Loucy (cell line): ENCODE results near the gene C5AR2.
"Not testable (repeated sequence)": the region's sequence is repeated elsewhere in the genome, so short reads cannot be mapped to it uniquely, and the experiment has no call there.

Source experiments
- H2AFZ ChIP-seq: fragments of 200-600 bp; sonication (generic); 2 replicates; pipeline ENCODE4 v1.6.0; 2016; ENCODE audit warnings: antibody characterized with exemption, mild to moderate bottlenecking, low read length, moderate library complexity
- H3F3A ChIP-seq: fragments of 200-600 bp; 2 replicates; pipeline ENCODE4 v1.6.0; 2016; ENCODE audit warnings: antibody characterized with exemption, low read depth, mild to moderate bottlenecking
- H3K27me3 ChIP-seq: fragments of 200-600 bp; sonication (generic); 2 replicates; pipeline ENCODE4 v1.6.1; 2014; ENCODE audit warnings: low read length, mild to moderate bottlenecking; ENCODE audit not compliant: insufficient read depth, poor library complexity, severe bottlenecking
- H3K36me3 ChIP-seq: fragments of 200-600 bp; sonication (generic); 2 replicates; pipeline ENCODE4 v1.6.1; 2016; ENCODE audit warnings: low read length; ENCODE audit not compliant: insufficient read depth
- H3K4me1 ChIP-seq: fragments of 200-600 bp; sonication (generic); 2 replicates; pipeline ENCODE4 v1.5.1; 2014; ENCODE audit warnings: low read length, mild to moderate bottlenecking; ENCODE audit not compliant: insufficient read depth, poor library complexity, severe bottlenecking
- H3K4me2 ChIP-seq: fragments of 200-600 bp; sonication (generic); 2 replicates; pipeline ENCODE4 v1.6.0; 2014; ENCODE audit warnings: antibody characterized with exemption, low read length, low read depth, mild to moderate bottlenecking; ENCODE audit not compliant: poor library complexity, severe bottlenecking
- H3K4me3 ChIP-seq: fragments of 200-600 bp; sonication (generic); 2 replicates; pipeline ENCODE4 v1.5.1; 2014; ENCODE audit warnings: low read length, mild to moderate bottlenecking, mixed read lengths; ENCODE audit not compliant: poor library complexity, severe bottlenecking
- H3K79me2 ChIP-seq: fragments of 200-600 bp; sonication (generic); 2 replicates; pipeline ENCODE4 v1.6.1; 2014; ENCODE audit warnings: low read length; ENCODE audit not compliant: insufficient read depth
- H3K9ac ChIP-seq: fragments of 200-600 bp; sonication (generic); 2 replicates; pipeline ENCODE4 v1.6.0; 2014; ENCODE audit warnings: mild to moderate bottlenecking, low read depth, low read length, moderate library complexity; ENCODE audit not compliant: poor library complexity, severe bottlenecking
- H3K9me2 ChIP-seq: fragments of 200-600 bp; sonication (generic); replicated peaks from 2 replicates; pipeline ENCODE4 v1.6.1; 2016; ENCODE audit warnings: low read depth, low read length, mixed read lengths
- H3K9me3 ChIP-seq: fragments of 200-600 bp; sonication (generic); 2 replicates; pipeline ENCODE4 v1.6.1; 2014; ENCODE audit warnings: mild to moderate bottlenecking, antibody characterized with exemption, low read length, low read depth; ENCODE audit not compliant: insufficient read depth
- H4K20me1 ChIP-seq: fragments of 200-600 bp; sonication (generic); 2 replicates; pipeline ENCODE4 v1.6.0; 2014; ENCODE audit warnings: antibody characterized with exemption, low read length, mild to moderate bottlenecking; ENCODE audit not compliant: insufficient read depth, poor library complexity, severe bottlenecking
- CTCF ChIP-seq: fragments of 200-600 bp; sonication (generic); conservative IDR thresholded peaks from 2 replicates; pipeline ENCODE4 v1.5.1; 2014; ENCODE audit warnings: mild to moderate bottlenecking, antibody characterized with exemption, low read length
- EZH2phosphoT487 ChIP-seq: fragments of 200-600 bp; IDR thresholded peaks from 2 replicates; pipeline ENCODE4 v1.6.1; 2018; ENCODE audit warnings: antibody characterized with exemption, mild to moderate bottlenecking, moderate library complexity, borderline replicate concordance

C5AR2 gene

DNA sequence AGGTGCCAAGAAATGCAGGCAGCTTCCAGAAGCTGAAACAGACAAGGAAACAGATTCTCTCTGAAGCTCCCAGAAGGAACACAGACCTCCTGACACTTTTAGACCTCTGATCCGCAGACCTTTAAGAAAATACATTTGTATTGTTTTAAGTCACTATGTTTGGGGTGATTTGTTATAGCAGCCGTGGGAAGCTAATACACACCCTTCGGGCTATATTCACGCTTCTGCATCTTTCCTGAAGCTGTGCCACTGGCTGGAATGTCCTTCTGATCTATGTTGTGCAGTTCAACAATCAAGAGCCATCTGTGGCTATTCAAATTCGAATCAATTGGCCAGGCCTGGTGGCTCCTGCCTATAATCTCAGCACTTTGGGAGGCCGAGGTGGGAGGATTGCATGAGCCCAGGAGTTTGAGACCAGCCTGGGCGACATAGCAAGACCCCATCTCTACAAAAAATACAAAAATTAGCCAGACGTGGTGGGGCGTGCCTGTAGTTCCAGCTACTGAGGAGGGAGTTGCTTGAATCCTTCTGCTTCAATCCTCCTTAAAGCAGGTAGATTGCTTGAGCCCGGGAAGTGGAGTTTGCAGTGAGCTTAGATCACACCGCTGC is 11.3 kb downstream of the C5AR2 start:
- H3K79me2 ChIP-seq: no peaks in the 10 kb centered on the region
- H3K4me3 ChIP-seq: no peak overlapping the region
- no peaks in the 10 kb centered on the region for H3F3A ChIP-seq
- no peaks in the 10 kb centered on the region for H3K4me1 ChIP-seq
- TF ChIP-seq EZH2phosphoT487: no peak
- no peak for TF ChIP-seq CTCF
- no peaks in the 10 kb centered on the region for H3K9me3 ChIP-seq
- H3K27me3 ChIP-seq: no peaks in the 10 kb centered on the region
- H2AFZ ChIP-seq: no peak overlapping the region
- no peaks in the 10 kb centered on the region for H3K9me2 ChIP-seq
- no peaks in the 10 kb centered on the region for H4K20me1 ChIP-seq
- H3K9ac ChIP-seq: no peak overlapping the region
- no peaks in the 10 kb centered on the region for H3K36me3 ChIP-seq
- H3K4me2 ChIP-seq: no peak overlapping the region

DNA sequence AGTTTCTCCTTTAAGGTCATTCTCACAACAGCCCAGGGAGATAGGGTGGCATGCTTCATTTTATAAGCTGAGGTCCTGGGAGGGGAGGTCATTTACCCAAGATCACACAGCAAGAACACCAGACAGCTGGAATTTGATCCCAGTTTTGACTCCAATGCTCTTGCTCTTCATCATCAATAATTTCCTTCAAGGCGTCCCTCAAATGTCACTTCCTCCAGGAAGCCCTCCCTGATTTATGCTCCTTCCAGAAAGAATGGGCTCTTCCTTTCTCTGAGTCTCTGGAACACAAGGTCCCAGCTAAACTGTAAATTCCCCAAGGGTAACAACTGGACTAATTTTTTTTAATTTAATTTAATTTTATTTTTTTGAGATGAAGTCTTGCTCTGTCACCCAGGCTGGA is 12.4 kb downstream of the C5AR2 start:
- H3K4me3 ChIP-seq: no peak overlapping the region
- no peaks in the 10 kb centered on the region for H3K4me1 ChIP-seq
- no peak overlapping the region for H3K4me2 ChIP-seq
- peaks cover 1% of the 10 kb centered on the region for H3K79me2 ChIP-seq
- no peaks in the 10 kb centered on the region for H3F3A ChIP-seq
- no peaks in the 10 kb centered on the region for H3K9me2 ChIP-seq
- no peaks in the 10 kb centered on the region for H4K20me1 ChIP-seq
- no peak overlapping the region for H2AFZ ChIP-seq
- H3K9ac ChIP-seq: no peak overlapping the region
- no peaks in the 10 kb centered on the region for H3K27me3 ChIP-seq
- no peaks in the 10 kb centered on the region for H3K9me3 ChIP-seq
- no peaks in the 10 kb centered on the region for H3K36me3 ChIP-seq
- no peak for TF ChIP-seq EZH2phosphoT487
- TF ChIP-seq CTCF: no peak

- not testable (repeated sequence) for H3K4me3 ChIP-seq, H3K9ac ChIP-seq, H3K9me3 ChIP-seq, H4K20me1 ChIP-seq, H2AFZ ChIP-seq, H3K27me3 ChIP-seq, H3K36me3 ChIP-seq, H3K9me2 ChIP-seq, H3F3A ChIP-seq, H3K4me2 ChIP-seq
- peaks cover 16% of the 10 kb centered on the region for H3K79me2 ChIP-seq
- peaks cover 11% of the 10 kb centered on the region for H3K4me1 ChIP-seq
Measured at GRCh38 chr19:47346024-47346423, 14.0 kb downstream of the C5AR2 start.
